Ascending aorta (tissue), 2 donors: ENCODE data around the gene GRPEL1. TPM values are rescaled to one million over a fixed set of nuclear protein-coding genes. Genes with fewer than 3 reads are reported as not detected.

Source experiments
- DNase-seq, 2 donors: peaks; one replicate each; pipeline ENCODE4 v3.0.0-alpha.2; 2019; ENCODE audit warnings: low spot score in 2 of 2
- H3K27ac ChIP-seq, 2 donors: fragments of 200-600 bp; sonication (generic); one replicate each; pipeline ENCODE4 v1.5.1; 2016 to 2017; ENCODE audit warnings: mild to moderate bottlenecking in 1 of 2
- H3K27me3 ChIP-seq: fragments of 200-600 bp; sonication (generic); one replicate; pipeline ENCODE4 v1.5.1; 2017
- H3K36me3 ChIP-seq, 2 donors: fragments of 200-600 bp; sonication (generic); one replicate each; pipeline ENCODE4 v1.5.1; 2016
- H3K4me1 ChIP-seq, 2 donors: fragments of 200-600 bp; sonication (generic); one replicate each; pipeline ENCODE4 v1.5.1; 2016 to 2017; ENCODE audit warnings: mild to moderate bottlenecking in 1 of 2
- H3K4me3 ChIP-seq, 2 donors: fragments of 200-600 bp; sonication (generic); one replicate each; pipeline ENCODE4 v1.5.1; 2016 to 2017; ENCODE audit warnings: mild to moderate bottlenecking in 1 of 2
- H3K9me3 ChIP-seq, 2 donors: fragments of 200-600 bp; sonication (generic); one replicate each; pipeline ENCODE4 v1.5.1; 2016
- intact Hi-C: fragments of 100-400 bp; cut with DNase I; formaldehyde crosslinking; loops from one replicate; pipeline ENCODE4 v1.15.1; 2023
- total RNA-seq: library from RNA; depleted of rRNA; stranded (reverse); fragments of >200 nt; gene quantifications from one replicate; pipeline ENCODE4 v1.1.0, GENCODE V29; 2016
- TF ChIP-seq, protein P1 (sequence below), 3 experiments: fragments of 200-600 bp in 2 of 3; fragments of 450-650 bp in 1 of 3; sonication (generic) in 2 of 3; IDR thresholded peaks; one replicate each; pipeline ENCODE4 v1.5.1; 2016 to 2019; ENCODE audit warnings: antibody characterized with exemption in 3 of 3, mild to moderate bottlenecking in 1 of 3, moderate library complexity in 1 of 3

The GRPEL1 gene
- total RNA-seq, 1 donor from 2014 or later: 42.5 TPM

DNA sequence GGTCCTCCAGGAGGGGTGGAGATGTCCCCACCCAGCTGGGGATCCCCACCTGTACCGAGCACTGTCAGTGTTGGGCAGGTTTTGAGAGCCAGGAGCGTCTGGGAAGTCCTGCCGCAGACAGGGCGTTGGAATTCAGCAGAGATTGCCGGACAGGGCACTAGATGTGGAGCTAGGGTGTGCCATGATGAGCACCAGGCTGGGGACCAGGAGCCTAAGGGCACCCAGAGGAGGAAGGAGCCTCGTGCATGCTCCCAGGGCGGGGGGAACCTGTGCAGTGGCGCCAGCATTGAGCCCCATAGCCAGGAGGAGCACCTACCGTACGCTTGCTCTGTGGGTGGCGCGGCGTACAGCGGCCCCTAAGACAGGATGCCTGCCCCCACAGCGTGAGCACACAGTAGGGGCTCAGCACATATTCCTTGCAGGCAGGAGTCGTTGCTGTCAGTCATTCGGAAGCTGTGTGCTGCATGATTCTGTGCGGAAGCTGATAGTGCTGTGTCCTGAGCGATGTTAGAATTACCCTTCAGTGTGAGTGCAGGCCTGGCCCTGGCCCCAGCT is 43.5 kb downstream of the GRPEL1 start:
- Histone ChIP-seq H3K4me3 (no peak overlapping the region), H3K4me1 (no peaks in the 10 kb centered on the region), H3K27me3 (no peaks in the 10 kb centered on the region), H3K27ac (no peak overlapping the region), H3K9me3 (no peaks in the 10 kb centered on the region), H3K36me3 (peaks cover 43 to 68% of the 10 kb centered on the region in 2 donors)
- DNase-seq: no peak
- intact Hi-C loops: no loop called here
- TF ChIP-seq, protein P1, sequence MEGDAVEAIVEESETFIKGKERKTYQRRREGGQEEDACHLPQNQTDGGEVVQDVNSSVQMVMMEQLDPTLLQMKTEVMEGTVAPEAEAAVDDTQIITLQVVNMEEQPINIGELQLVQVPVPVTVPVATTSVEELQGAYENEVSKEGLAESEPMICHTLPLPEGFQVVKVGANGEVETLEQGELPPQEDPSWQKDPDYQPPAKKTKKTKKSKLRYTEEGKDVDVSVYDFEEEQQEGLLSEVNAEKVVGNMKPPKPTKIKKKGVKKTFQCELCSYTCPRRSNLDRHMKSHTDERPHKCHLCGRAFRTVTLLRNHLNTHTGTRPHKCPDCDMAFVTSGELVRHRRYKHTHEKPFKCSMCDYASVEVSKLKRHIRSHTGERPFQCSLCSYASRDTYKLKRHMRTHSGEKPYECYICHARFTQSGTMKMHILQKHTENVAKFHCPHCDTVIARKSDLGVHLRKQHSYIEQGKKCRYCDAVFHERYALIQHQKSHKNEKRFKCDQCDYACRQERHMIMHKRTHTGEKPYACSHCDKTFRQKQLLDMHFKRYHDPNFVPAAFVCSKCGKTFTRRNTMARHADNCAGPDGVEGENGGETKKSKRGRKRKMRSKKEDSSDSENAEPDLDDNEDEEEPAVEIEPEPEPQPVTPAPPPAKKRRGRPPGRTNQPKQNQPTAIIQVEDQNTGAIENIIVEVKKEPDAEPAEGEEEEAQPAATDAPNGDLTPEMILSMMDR (IDR thresholded peaks at IDR 0.05): no peak

- H3K9me3 ChIP-seq: no peaks in the 10 kb centered on the region
- intact Hi-C loops: no loop called here
- H3K36me3 ChIP-seq: peaks cover 41 to 68% of the 10 kb centered on the region in 2 donors
- H3K27me3 ChIP-seq: no peaks in the 10 kb centered on the region
- H3K4me1 ChIP-seq: no peaks in the 10 kb centered on the region
- no peak overlapping the region for H3K4me3 ChIP-seq
- DNase-seq: no peak
- no peak overlapping the region for H3K27ac ChIP-seq
- TF ChIP-seq, protein P1 (IDR thresholded peaks at IDR 0.05): no peak
Observed at GRCh38 chr4:7023901-7024300, 44.0 kb downstream of the GRPEL1 start.

GRCh38 chr4:7023486-7023885 is 44.4 kb downstream of the GRPEL1 start:
- no peak overlapping the region for H3K4me3 ChIP-seq
- intact Hi-C loops: no loop called here
- DNase-seq: no peak
- TF ChIP-seq, protein P1 (IDR thresholded peaks at IDR 0.05): no peak
- no peaks in the 10 kb centered on the region for H3K4me1 ChIP-seq
- no peaks in the 10 kb centered on the region for H3K27me3 ChIP-seq
- no peak overlapping the region for H3K27ac ChIP-seq
- no peaks in the 10 kb centered on the region for H3K9me3 ChIP-seq
- peaks cover 41 to 70% of the 10 kb centered on the region in 2 donors for H3K36me3 ChIP-seq

GRCh38 chr4:7021930-7022664 is 45.8 kb downstream of the GRPEL1 start:
- intact Hi-C loops: no loop called here
- no peak for DNase-seq

DNA sequence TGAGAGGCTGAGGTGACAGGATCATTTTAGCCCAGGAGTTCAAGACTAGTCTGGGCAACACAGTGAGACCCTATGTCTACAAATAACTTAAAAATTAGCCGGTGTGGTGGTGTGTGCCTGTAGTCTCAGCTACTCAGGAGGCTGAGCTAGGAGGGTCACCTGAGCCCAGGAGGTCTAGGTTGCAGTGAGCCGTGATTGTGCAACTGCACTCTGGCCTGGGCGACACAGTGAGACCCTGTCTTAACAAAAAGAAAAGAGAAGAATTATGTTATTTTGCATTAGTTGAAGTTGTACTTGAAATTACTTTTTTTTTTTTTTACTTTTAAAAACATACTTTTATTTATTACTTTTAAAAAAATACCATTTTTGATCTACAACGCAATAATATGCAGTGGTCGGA is 46.5 kb downstream of the GRPEL1 start:
- Histone ChIP-seq H3K9me3 (no peaks in the 10 kb centered on the region), H3K27me3 (no peaks in the 10 kb centered on the region), H3K36me3 (peaks cover 54 to 75% of the 10 kb centered on the region in 2 donors), H3K4me3 (no peak overlapping the region), H3K4me1 (no peaks in the 10 kb centered on the region), H3K27ac (no peak overlapping the region)
- intact Hi-C loops: no loop called here
- no peak for DNase-seq
- TF ChIP-seq, protein P1 (IDR thresholded peaks at IDR 0.05): no peak

More at GRCh38 chr4:7021930-7022664, 45.8 kb downstream of the GRPEL1 start:
- Histone ChIP-seq H3K36me3 (peaks cover 53 to 76% of the 10 kb centered on the region in 2 donors), H3K9me3 (no peaks in the 10 kb centered on the region), H3K4me1 (no peaks in the 10 kb centered on the region), H3K27me3 (no peaks in the 10 kb centered on the region), H3K27ac (no peak overlapping the region), H3K4me3 (no peak overlapping the region)
- TF ChIP-seq, protein P1 (IDR thresholded peaks at IDR 0.05): no peak
